ENCODE measurements around the gene LRRC43.

LRRC43 gene, protein sequence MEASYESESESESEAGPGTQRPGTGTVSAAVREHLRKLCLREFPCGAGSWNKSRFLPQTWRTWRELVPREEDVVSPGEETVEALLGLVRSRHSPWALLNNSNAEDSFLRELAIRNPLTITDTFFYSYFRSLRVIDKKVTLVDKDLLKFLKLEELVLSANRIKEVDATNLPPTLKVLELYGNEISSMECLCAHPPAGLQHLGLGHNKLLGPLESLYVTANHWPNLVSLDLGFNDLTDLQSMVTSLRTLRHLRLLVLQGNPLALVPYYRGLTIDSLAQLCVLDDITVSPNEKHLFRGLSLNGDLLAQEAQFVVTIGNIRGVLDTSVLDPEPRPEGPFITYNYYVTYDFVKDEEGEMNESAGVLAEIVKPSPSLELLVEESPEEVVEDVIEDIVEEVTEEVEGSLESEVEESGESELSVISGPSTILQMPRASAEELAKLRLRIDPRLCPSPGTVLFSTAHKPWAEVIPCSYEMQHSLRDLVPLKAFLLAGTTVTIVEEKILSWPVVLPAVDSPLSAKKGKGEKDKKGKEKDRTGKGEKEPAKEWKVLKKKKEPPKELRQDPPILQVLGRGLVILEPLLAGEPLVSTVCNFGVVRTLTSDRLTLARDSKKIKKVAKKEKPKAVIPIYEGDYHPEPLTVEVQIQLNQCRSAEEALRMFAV

DNA sequence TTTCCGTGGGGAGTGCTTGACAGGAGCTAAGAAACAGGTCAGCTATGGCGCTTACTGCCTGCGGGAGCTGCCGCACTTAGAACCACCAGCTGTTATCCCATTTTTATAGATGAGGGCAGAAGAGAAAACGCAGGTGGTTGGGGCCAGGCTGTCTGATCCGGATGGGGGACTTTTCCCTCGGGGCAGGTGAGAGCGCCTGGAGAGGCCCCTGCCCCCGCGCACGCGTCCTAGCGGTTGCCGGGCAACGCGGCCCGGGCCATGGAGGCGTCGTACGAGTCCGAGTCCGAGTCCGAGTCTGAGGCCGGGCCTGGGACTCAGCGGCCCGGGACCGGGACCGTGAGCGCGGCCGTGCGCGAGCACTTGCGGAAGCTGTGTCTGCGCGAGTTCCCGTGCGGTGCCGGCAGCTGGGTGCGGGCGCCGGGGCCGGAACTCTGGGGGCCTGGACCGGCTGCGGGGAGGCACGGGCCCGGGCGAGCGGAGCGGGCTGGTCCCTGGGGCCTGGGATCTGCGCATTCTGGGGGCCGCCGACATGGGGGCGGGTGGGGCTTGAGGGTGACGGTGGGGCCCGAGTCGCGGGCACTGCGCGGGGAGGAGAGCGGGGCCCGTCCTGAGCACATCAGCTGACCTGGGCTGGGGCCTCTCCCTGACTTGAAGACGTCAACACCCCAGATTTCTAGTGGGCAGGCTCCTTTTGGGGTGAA is at the start of gene LRRC43:
TSS of gene LRRC43 (plus strand) at position 237 of the 701 bp plus-strand sequence. CDS start at position 259, 22 bp downstream.
- no peak for DNase-seq

DNA sequence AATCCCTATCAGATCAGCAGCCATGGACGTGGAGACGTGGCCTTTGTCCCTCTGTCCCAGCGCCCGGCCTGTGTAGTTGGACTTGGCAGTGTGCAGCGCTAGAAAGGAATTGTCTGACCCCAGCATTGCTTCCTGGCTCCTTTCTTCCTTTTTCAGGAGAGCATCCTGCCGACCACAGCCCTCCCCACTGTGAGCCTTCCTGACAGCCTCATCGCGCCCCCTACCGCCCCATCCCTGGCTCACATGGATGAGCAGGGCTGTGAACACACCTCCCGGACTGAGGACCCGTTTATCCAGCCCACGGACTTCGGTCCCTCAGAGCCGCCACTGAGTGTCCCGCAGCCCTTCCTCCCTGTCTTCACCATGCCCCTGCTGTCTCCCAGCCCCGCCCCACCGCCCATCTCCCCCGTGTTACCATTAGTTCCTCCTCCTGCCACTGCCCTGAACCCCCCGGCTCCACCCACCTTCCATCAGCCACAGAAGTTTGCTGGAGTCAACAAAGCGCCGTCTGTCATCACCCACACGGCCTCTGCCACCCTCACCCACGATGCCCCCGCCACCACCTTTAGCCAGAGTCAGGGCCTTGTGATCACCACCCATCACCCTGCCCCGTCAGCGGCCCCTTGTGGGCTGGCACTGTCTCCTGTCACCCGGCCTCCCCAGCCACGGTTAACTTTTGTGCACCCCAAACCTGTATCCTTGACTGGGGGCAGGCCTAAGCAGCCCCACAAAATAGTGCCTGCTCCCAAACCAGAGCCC is 49.6 kb upstream of the LRRC43 start:
- no peak for DNase-seq

- DNase-seq, result no peak
Measured at GRCh38 chr12:122135437-122136031, 47.4 kb upstream of the LRRC43 start.

DNA sequence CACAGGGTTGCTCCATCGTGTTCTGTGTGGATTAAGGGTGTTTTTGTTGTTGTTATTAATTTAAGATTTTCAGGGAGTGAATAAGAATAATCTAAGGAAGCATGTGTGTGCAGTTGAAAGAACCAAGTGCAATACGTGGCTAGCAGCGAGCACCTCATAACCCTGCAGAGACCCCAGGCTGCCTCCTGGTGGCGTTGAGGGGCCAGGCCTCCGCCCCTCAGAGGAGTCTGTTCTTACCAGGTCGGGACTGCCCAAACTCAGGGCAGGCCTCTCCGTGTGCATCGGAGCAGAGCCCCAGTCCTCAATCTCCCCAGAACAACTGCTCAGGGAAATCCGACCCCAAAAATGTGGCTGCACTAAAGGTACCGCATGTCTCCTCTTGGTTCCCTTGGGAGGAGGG is 45.7 kb upstream of the LRRC43 start:
- DNase-seq, result no peak

DNA sequence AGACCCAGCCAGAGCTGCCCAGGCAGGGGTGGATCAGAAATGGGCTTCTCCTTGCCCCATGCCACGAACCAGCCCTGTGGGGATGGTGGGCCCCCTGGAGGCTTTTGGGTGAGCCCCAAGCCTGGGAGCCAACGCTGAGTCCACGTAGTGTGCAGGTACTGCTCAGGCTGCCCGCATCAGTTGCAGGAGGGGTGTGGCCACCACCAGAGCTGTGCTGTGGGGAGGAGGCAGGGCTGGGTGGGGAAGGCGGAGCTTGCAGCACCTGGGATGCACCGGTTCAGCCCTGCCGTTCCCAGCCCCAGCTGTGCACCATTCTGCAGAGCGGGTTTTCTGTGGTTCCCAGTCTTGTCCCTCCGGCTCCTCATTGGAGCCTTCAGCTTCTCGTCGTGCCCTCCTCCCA is 45.2 kb upstream of the LRRC43 start:
- no peak for DNase-seq

GRCh38 chr12:122138181-122138580 is 44.7 kb upstream of the LRRC43 start:
- DNase-seq, result no peak

DNA sequence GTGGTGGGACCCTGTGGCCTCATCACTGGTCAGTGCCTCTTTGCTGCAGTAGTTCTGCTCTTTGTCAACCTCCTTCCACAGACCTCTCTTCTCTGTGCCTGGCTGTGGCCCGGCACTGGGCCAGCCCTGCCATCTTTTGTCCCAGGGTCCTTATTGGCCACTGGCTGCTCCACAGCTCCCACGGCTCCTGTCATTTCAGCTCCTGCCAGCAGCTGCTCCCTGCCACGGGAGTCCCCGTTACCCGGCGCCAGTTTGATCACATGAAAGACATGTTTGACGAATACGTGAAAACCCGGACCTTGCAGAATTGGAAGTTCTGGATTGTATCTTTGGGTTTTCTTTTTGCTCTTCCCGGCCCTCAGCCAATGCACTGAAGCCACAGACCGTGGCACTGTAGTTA is 44.3 kb upstream of the LRRC43 start:
- DNase-seq, result no peak

GRCh38 chr12:122139266-122139665 is 43.7 kb upstream of the LRRC43 start:
- no peak for DNase-seq

DNA sequence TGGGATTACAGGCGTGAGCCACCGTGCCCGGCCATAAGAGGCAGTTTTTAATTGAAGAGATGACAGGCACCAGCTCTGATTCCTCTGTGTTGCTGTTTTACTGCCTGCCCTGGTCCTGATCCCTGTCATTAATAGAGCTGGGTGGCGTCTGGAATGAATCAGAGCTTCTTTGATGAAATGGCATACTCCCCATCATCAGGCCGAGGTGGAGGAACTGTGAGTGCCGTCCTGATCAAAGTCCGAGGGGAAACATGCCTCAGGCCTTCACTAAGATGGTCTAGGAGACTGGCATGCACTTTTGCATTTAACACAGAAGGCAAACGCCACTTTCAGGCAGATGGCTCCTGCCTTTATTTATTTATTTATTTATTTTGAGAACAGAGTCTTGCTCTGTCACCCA is 43.0 kb upstream of the LRRC43 start:
- no peak for DNase-seq

DNA sequence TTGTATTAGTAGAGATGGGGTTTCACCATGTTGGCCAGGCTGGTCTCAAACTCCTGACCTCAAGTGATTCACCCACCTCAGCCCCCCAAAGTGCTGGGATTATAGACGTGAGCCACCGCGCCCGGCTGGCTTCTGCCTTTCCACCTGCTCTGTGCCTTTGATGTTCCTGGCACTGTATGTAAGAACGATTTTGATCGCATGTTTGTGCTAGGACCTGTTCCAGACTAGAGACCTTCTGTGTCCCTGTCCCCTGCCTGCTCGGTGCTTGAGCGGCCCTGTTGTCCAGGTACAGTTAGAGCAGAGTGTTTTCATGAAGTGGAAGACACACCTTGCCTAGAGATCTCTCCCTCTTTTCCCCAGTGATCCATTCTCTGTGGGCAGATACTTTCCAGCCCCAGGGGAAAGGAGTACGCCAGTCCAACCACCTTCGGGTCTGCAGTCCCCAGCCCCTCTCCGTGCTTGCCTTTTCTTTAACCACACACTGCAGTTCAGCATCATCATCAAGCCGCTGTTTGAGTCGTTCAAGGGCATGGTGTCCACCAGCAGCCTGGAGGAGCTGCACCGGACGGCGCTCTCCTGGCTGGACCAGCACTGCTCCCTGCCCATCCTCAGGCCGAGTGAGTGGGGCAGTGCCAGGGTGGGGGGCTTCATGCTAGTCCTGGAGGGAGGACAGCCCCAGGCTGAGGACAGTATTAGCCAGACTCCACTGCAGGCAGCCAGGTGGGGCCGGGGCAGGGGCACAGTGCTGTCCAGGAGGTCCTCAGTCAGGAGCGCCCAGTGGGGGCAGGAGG is 42.3 kb upstream of the LRRC43 start:
- no peak for DNase-seq

DNA sequence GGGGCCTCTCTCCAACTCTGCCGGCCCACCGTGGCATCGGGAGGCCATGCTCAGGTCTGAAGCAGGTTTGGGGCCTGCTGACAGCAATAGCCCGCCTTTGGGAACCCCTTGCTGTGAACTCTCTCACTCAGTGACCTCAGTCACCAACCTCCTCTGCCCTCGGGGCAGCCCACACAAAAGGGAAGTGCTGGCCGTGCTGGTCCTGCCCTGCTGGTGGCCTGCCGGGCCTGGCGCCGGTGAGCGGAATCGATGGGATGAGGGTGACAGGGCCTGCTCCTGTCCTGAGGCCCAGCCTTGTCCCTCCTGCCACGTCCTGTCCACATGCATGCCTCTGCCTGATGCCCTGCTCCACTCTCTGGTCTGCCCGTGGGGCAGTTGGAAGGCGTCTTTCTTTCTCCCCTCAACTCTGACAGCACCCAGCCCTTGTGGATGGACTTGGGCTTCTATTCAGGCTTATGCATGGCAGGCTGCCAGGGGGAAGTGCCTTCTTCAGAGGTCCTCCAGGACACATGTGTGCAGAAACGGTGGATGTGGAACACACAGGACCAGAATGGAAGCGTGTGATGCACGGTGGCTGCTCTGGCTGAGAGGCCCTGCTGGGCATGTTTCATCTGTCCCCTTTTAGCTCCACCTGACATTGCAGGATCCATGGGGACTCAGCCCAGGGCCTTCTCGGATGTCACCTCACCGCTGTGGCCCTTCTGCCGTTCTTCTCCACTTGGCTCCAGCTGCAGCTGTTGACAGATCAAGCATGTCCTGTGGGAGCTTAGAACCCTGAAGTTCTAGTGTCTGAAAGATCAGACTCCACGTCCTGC is 40.8 kb upstream of the LRRC43 start:
- DNase-seq, result no peak

GRCh38 chr12:122142857-122143256 is 40.1 kb upstream of the LRRC43 start:
- no peak for DNase-seq

DNA sequence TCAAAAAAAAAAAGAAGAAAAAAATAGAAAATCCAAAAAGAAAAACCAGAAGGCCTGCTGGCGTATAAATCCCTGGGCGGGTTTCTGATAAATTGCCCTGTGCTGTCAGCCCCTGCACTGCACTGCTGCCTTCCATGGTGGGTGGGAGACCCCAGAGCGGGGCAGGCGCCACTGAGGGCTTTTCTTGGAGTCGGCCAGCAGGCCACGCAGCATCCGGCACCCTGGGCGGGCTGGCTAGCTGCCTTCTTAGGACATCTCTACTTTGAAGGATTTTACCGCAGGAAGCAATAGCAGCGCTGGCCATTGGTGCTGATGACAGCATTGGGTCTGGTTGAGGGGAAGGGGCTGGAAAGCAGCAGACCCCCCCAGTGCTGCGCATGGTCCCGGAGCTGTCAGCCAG is 38.0 kb upstream of the LRRC43 start:
- DNase-seq, result no peak

- DNase-seq, result no peak
Measured at GRCh38 chr12:122145505-122146330, 37.2 kb upstream of the LRRC43 start.

- DNase-seq, result no peak
Measured at GRCh38 chr12:122147514-122148290, 35.2 kb upstream of the LRRC43 start.

- no peak for DNase-seq
Measured at GRCh38 chr12:122148657-122149056, 34.3 kb upstream of the LRRC43 start.

DNA sequence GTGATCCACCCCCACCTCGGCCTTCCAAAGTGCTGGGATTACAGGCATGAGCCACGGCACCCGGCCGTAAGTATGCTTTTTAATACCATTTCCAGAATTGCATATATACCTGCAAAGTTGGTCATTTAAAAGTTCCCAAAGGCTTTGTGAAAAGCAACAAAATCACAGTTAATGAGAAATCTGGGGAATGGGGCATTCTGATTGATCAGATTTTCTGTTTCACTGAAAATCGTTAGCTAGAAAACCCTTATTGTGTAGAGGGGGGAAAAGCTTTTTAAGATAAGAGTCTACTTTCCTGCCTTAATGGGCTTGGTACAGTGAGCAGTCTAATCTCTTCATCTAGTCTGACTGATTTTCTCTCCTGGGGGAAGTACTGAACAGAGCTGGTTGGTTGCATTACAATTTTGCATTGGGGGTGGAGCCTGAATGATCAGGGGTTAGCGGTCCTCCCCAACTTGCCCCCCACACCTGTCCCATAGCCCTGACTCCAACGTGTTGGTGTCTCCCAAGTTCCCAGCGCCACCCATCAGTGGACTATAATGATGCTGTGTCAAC is 32.7 kb upstream of the LRRC43 start:
- no peak for DNase-seq

- no peak for DNase-seq
Measured at GRCh38 chr12:122152754-122153153, 30.2 kb upstream of the LRRC43 start.

DNA sequence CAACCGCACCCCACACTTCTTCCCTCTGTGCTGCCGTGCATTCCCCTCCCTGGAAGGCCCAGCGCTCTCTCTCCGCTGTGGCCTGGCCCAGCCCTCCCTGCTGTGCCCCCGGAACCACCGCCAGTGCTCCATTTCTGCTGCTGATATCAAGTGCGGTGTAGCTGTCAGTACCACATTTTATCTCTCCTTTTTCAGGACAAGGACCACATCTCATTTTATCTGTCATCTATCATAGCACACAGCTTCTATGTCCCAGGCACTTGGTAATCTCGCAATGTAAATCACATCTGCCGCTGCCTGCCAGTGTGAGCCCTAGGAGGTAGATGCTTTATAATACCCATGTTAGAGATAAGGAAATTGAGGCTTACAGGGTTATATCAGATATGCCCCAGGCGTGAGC is 27.2 kb upstream of the LRRC43 start:
- DNase-seq, result no peak
